ENCODE results near the gene P2RY2. TPM values are rescaled to one million over a fixed set of nuclear protein-coding genes. Genes with fewer than 3 reads are reported as not detected.
A peak's percentile ranks its signal among the peaks of the same experiment; 100 is the strongest.

P2RY2 gene
- total RNA-seq, 1 donor from 2014 or later: 0.51 TPM

GRCh38 chr11:73244589-73245240, 26.6 kb downstream of the P2RY2 start:
- no peak for DNase-seq

GRCh38 chr11:73245461-73245860, 27.4 kb downstream of the P2RY2 start:
- DNase-seq: no peak

GRCh38 chr11:73246303-73246702, 28.2 kb downstream of the P2RY2 start:
- no peak for DNase-seq

GRCh38 chr11:73248526-73249185, 30.6 kb downstream of the P2RY2 start:
- no peak for DNase-seq

GRCh38 chr11:73249304-73249703, 31.2 kb downstream of the P2RY2 start:
- no peak for DNase-seq

- no peak for DNase-seq
These were observed 32.0 kb downstream of the P2RY2 start for GRCh38 chr11:73249853-73250783.

- no peak for DNase-seq
These were observed 34.6 kb downstream of the P2RY2 start for GRCh38 chr11:73252577-73253191.

GRCh38 chr11:73257342-73258103, 39.4 kb downstream of the P2RY2 start:
- DNase-seq: peak; percentile 55

- no peak for DNase-seq
These were observed 40.3 kb downstream of the P2RY2 start for GRCh38 chr11:73258104-73259035.

GRCh38 chr11:73259406-73260126, 41.5 kb downstream of the P2RY2 start:
- DNase-seq: no peak

GRCh38 chr11:73260127-73260457, 42.0 kb downstream of the P2RY2 start:
- no peak for DNase-seq

- no peak for DNase-seq
These were observed 44.9 kb downstream of the P2RY2 start for GRCh38 chr11:73262851-73263495.

GRCh38 chr11:73263640-73264039, 45.6 kb downstream of the P2RY2 start:
- no peak for DNase-seq

- no peak for DNase-seq
These were observed 47.3 kb downstream of the P2RY2 start for GRCh38 chr11:73265278-73265810.

- no peak for DNase-seq
These were observed 48.0 kb downstream of the P2RY2 start for GRCh38 chr11:73265853-73266645.

- DNase-seq: no peak
These were observed 48.6 kb downstream of the P2RY2 start for GRCh38 chr11:73266646-73267020.

GRCh38 chr11:73267122-73267846, 49.2 kb downstream of the P2RY2 start:
- no peak for DNase-seq

GRCh38 chr11:73267906-73268540, 49.9 kb downstream of the P2RY2 start:
- DNase-seq: no peak

Measured in dermis blood vessel endothelial cell (primary cell).